Gastroesophageal sphincter (tissue), 4 donors: ENCODE results near the gene EPS8L3. TPM values are rescaled to one million over a fixed set of nuclear protein-coding genes. Genes with fewer than 3 reads are reported as not detected.
A peak's percentile ranks its signal among the peaks of the same experiment; 100 is the strongest.
"Not testable (repeated sequence)": the region's sequence is repeated elsewhere in the genome, so short reads cannot be mapped to it uniquely, and the experiment has no call there.

ENCODE experiments used
- ATAC-seq: fragments of 150-250 bp; one replicate; pipeline ENCODE4 v1.9.1; 2016; ENCODE audit warnings: mild to moderate bottlenecking, moderate library complexity
- H3K27ac ChIP-seq, 4 donors: fragments of 200-600 bp; sonication (generic) in 3 of 4; 1 replicate in 3 of 4; 2 replicates in 1 of 4; pipeline ENCODE4 v1.5.1; 2016 to 2019
- H3K27me3 ChIP-seq: fragments of 200-600 bp; sonication (generic); one replicate; pipeline ENCODE4 v1.5.1; 2019
- H3K36me3 ChIP-seq, 2 donors: fragments of 200-600 bp; sonication (generic); one replicate each; pipeline ENCODE4 v1.5.1; 2019; ENCODE audit warnings: control low read depth in 1 of 2
- H3K4me1 ChIP-seq, 3 donors: fragments of 200-600 bp; sonication (generic); 1 replicate in 2 of 3; 2 replicates in 1 of 3; pipeline ENCODE4 v1.5.1; 2016 to 2019; ENCODE audit warnings: control low read depth in 2 of 3
- H3K4me3 ChIP-seq, 2 donors: fragments of 200-600 bp; sonication (generic); one replicate each; pipeline ENCODE4 v1.5.1; 2019; ENCODE audit warnings: mild to moderate bottlenecking in 1 of 2, moderate library complexity in 1 of 2
- H3K9me3 ChIP-seq, 3 donors: fragments of 200-600 bp; sonication (generic); one replicate each; pipeline ENCODE4 v1.5.1; 2017 to 2019; ENCODE audit warnings: control low read depth in 2 of 3
- EP300 ChIP-seq: sonication (generic); formaldehyde crosslinking; IDR thresholded peaks from one replicate; pipeline ENCODE4 v1.6.1; 2017; ENCODE audit warnings: antibody characterized with exemption, mild to moderate bottlenecking
- POLR2A ChIP-seq, 2 donors: fragments of 450-650 bp; IDR thresholded peaks; one replicate each; pipeline ENCODE4 v1.6.1; 2017; ENCODE audit warnings: antibody characterized with exemption in 2 of 2, mild to moderate bottlenecking in 2 of 2, moderate library complexity in 1 of 2
- POLR2AphosphoS5 ChIP-seq: sonication (generic); formaldehyde crosslinking; IDR thresholded peaks from one replicate; pipeline ENCODE4 v1.6.1; 2017; ENCODE audit warnings: antibody characterized with exemption
- WGBS, 2 donors: methylation state at CpG; one replicate each; pipeline ENCODE4 v1.1.5; 2018; ENCODE audit warnings: low coverage in 1 of 2; 5-methylcytosine and 5-hydroxymethylcytosine counted together
- total RNA-seq, 4 donors: library from RNA; depleted of rRNA; stranded (reverse); fragments of >200 nt; gene quantifications; one replicate each; pipeline ENCODE4 v1.1.0, GENCODE V29; 2016
- TF ChIP-seq, protein P1 (sequence below), 4 experiments: fragments of 200-600 bp in 2 of 4; fragments of 450-650 bp in 2 of 4; sonication (generic) in 1 of 4; IDR thresholded peaks; one replicate each; pipeline ENCODE4 v1.5.1; 2017 to 2019; ENCODE audit warnings: antibody characterized with exemption in 4 of 4, mild to moderate bottlenecking in 2 of 4, moderate library complexity in 2 of 4

EPS8L3 gene
- total RNA-seq, 4 donors from 2014 or later, result 0.12 TPM; not detected in 3

DNA sequence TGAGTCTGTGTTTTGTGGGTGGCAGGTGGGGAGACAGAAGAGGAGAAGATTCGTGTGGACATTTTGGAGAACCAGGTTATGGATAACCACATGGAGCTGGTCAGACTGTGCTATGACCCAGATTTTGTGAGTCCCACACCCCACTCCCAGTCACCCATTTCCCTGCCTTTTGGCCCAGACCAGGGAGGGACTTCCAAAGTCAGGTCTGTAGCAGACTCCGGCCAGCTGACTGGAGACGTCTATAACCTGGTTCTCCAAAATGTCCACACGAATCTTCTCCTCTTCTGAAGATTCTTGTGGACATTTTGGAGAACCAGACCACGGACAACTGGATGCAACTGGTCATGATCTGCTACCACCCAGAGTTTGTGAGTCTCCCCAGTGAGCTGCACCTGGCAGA, 50.1 kb downstream of the EPS8L3 start:
- Histone ChIP-seq H3K36me3 (no peaks in the 10 kb centered on the region), H3K27me3 (no peaks in the 10 kb centered on the region), H3K27ac (no peak overlapping the region), H3K4me3 (no peak overlapping the region), H3K9me3 (peaks cover 0 to 7% (median 0%) of the 10 kb centered on the region in 3 donors), H3K4me1 (peaks cover 0 to 5% (median 0%) of the 10 kb centered on the region in 3 donors)
- TF ChIP-seq POLR2AphosphoS5 (no peak), EP300 (no peak), POLR2A (IDR thresholded peaks at IDR 0.05) (no peak)
- TF ChIP-seq, protein P1, sequence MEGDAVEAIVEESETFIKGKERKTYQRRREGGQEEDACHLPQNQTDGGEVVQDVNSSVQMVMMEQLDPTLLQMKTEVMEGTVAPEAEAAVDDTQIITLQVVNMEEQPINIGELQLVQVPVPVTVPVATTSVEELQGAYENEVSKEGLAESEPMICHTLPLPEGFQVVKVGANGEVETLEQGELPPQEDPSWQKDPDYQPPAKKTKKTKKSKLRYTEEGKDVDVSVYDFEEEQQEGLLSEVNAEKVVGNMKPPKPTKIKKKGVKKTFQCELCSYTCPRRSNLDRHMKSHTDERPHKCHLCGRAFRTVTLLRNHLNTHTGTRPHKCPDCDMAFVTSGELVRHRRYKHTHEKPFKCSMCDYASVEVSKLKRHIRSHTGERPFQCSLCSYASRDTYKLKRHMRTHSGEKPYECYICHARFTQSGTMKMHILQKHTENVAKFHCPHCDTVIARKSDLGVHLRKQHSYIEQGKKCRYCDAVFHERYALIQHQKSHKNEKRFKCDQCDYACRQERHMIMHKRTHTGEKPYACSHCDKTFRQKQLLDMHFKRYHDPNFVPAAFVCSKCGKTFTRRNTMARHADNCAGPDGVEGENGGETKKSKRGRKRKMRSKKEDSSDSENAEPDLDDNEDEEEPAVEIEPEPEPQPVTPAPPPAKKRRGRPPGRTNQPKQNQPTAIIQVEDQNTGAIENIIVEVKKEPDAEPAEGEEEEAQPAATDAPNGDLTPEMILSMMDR (IDR thresholded peaks at IDR 0.05), result no peak
- 76 to 83% methylated on average over 1 to 2 of the region's 5 CpGs for WGBS, 2 donors
- ATAC-seq, result no peak

- peaks cover 0 to 5% (median 0%) of the 10 kb centered on the region in 3 donors for H3K4me1 ChIP-seq
- WGBS, 2 donors, result 20% methylated on average over 2 of the region's 22 CpGs; no CpG with 5 or more reads in 1 of the 2 donors
- H3K36me3 ChIP-seq, result no peaks in the 10 kb centered on the region
- H3K27ac ChIP-seq, result peak overlapping the region in 1 of 4 donors; percentile 49
- H3K4me3 ChIP-seq, result peak overlapping the region in 1 of 2 donors; percentile 49
- H3K27me3 ChIP-seq, result no peaks in the 10 kb centered on the region
- no peak for TF ChIP-seq POLR2AphosphoS5
- TF ChIP-seq POLR2A (IDR thresholded peaks at IDR 0.05), result no peak
- no peak for TF ChIP-seq EP300
- TF ChIP-seq, protein P1 (IDR thresholded peaks at IDR 0.05), result no peak
- ATAC-seq, result peak; percentile 30
- H3K9me3 ChIP-seq, result peaks cover 0 to 8% (median 0%) of the 10 kb centered on the region in 3 donors
Observed at GRCh38 chr1:109712321-109712864, 51.3 kb downstream of the EPS8L3 start.

DNA sequence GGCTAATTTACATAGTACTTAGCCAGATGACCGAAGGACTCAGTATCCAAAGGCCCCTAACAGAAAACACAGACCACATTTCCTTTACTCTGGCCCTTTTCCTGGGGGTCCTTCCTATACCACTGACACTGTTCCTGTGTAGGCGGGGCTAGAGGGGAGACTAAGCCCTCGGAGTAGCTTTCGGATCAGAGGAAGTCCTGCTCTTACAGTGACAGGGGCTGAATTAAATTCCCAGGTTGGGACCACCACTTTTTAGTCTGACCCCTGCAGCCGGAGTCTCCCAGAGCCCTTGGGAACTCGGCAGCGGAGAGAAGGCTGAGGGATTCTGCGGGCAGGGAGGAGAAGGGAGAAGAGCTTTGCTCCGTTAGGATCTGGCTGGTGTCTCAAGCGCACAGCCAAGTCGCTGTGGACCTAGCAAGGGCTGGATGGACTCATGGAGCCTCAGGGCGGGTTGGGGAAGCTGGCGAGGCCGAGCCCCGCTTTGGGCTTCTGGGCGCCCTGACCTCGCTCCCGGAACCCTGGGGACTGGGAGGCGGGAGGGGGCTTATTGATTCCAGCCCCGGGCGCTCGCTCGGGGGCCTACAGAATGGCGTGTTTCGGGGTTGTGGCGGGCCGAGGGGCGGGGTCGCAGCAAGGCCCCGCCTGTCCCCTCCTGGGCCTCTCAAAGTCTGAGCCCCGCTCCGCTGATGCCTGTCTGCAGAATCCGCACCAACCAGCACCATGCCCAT, 52.0 kb downstream of the EPS8L3 start, which contains the start of gene GSTM5:
TSS of gene GSTM5 (plus strand) at position 659 of the 728 bp plus-strand sequence. CDS start at position 721, 62 bp downstream.
- WGBS, 2 donors, result 3% methylated on average over 6 of the region's 33 CpGs; no CpG with 5 or more reads in 1 of the 2 donors
- Histone ChIP-seq H3K4me3 (peak within 1 kb of the TSS in 1 of 2 donors; percentile 49), H3K27ac (peak within 1 kb of the TSS in 2 of 4 donors; percentile 49 to 62)
- not testable (repeated sequence) for H3K36me3 ChIP-seq, H3K4me1 ChIP-seq, H3K9me3 ChIP-seq, H3K27me3 ChIP-seq
- ATAC-seq, result peak; percentile 66

DNA sequence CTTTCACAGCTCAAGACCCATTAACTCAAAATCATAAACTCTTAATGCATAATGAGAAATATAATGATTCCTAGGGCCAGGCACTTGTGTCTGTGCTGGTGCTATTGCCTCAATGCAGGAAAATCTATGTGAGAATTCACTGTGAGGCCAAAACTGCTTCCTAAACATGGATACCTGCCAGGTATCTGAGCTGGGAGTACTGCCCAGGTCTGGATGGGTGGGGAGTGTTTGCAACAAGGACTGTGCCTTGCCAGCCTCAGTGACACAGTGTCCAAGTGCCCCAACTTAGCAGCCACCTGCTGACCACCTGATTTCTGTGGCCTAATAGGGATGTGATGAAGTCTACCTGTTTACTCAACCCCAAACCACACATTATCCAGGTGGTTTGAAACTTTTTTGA, 53.9 kb downstream of the EPS8L3 start:
- not testable (repeated sequence) for H3K36me3 ChIP-seq, H3K4me1 ChIP-seq, H3K4me3 ChIP-seq, H3K27ac ChIP-seq, H3K9me3 ChIP-seq, ATAC-seq, H3K27me3 ChIP-seq

GRCh38 chr1:109708949-109709348, 54.8 kb downstream of the EPS8L3 start:
- ATAC-seq, H3K27ac ChIP-seq, H3K4me3 ChIP-seq, H3K9me3 ChIP-seq, H3K4me1 ChIP-seq, H3K27me3 ChIP-seq, H3K36me3 ChIP-seq: not testable (repeated sequence)
- WGBS, 2 donors, result 70 to 73% methylated on average over 3 to 4 of the region's 4 CpGs

DNA sequence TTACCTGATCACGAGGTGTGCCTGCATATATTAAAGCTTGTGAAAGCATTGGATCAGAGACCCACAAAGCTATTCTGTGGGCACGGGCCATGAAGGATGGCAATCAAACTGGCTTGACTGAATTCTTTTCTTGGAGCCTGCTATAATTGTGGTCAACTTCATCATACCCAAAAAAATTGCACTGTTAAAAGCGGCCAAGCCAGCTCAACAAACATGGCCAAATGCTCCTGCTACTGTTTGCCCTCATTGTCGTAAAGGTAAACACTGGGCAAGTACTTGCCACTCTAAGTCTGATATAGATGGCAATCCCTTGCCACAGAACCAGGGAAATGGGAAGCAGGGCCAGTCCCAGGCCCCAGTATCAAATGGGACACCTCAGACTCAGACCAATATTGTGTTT, 58.3 kb downstream of the EPS8L3 start:
- TF ChIP-seq, protein P1 (IDR thresholded peaks at IDR 0.05), result no peak
- TF ChIP-seq POLR2A (IDR thresholded peaks at IDR 0.05) (no peak), EP300 (no peak), POLR2AphosphoS5 (no peak)
- WGBS, 2 donors, result 83 to 97% methylated on average over 4 of the region's 4 CpGs

More for the DNA sequence above, 58.3 kb downstream of the EPS8L3 start:
- H3K27ac ChIP-seq, result no peak overlapping the region
- no peaks in the 10 kb centered on the region for H3K36me3 ChIP-seq
- peaks cover 0 to 8% (median 0%) of the 10 kb centered on the region in 3 donors for H3K9me3 ChIP-seq
- no peaks in the 10 kb centered on the region for H3K27me3 ChIP-seq
- no peak overlapping the region for H3K4me3 ChIP-seq
- no peak for ATAC-seq
- H3K4me1 ChIP-seq, result no peaks in the 10 kb centered on the region
